NCI-H69 (cell line): ENCODE measurements around the gene DNAJC5.

Source experiments
- DNase-seq: peaks from one replicate; lab custom pipeline; 2025; lab: John Stamatoyannopoulos, UW

DNAJC5 gene

GRCh38 chr20:63940472-63941266 is 45.7 kb downstream of the DNAJC5 start:
- no peak for DNase-seq

- DNase-seq = peak; percentile 25
These were observed 46.6 kb downstream of the DNAJC5 start for GRCh38 chr20:63941282-63942081.

- peak; percentile 37 for DNase-seq
These were observed 47.5 kb downstream of the DNAJC5 start for GRCh38 chr20:63942250-63942951.

GRCh38 chr20:63942969-63943807 is 48.3 kb downstream of the DNAJC5 start:
- DNase-seq = no peak

GRCh38 chr20:63943808-63944077 is 48.8 kb downstream of the DNAJC5 start:
- DNase-seq = no peak

- DNase-seq = no peak
These were observed 49.4 kb downstream of the DNAJC5 start for GRCh38 chr20:63944078-63944941.

GRCh38 chr20:63945031-63945658 is 50.2 kb downstream of the DNAJC5 start:
- DNase-seq = no peak

GRCh38 chr20:63945921-63946920 is 51.3 kb downstream of the DNAJC5 start:
- no peak for DNase-seq

GRCh38 chr20:63946986-63947637 is 52.2 kb downstream of the DNAJC5 start:
- no peak for DNase-seq

GRCh38 chr20:63947638-63948456 is 52.9 kb downstream of the DNAJC5 start:
- no peak for DNase-seq

- DNase-seq = no peak
These were observed 55.9 kb downstream of the DNAJC5 start for GRCh38 chr20:63950701-63951397.

GRCh38 chr20:63951398-63952209 is 56.7 kb downstream of the DNAJC5 start:
- DNase-seq = no peak

- no peak for DNase-seq
These were observed 57.2 kb downstream of the DNAJC5 start for GRCh38 chr20:63952210-63952535.

GRCh38 chr20:63952769-63953168 is 57.8 kb downstream of the DNAJC5 start:
- no peak for DNase-seq

GRCh38 chr20:63953764-63954429 is 59.0 kb downstream of the DNAJC5 start:
- no peak for DNase-seq

- peak; percentile 32 for DNase-seq
These were observed 60.4 kb downstream of the DNAJC5 start for GRCh38 chr20:63955281-63955826.
